HG02870 (cell line): ENCODE results near the gene WDR4.
"Not testable (repeated sequence)": the region's sequence is repeated elsewhere in the genome, so short reads cannot be mapped to it uniquely, and the experiment has no call there.

Experiments
- ATAC-seq: cut with Tn5 transposase; IDR thresholded peaks from one replicate; pipeline ENCODE4 v1.9.1; 2021; ENCODE audit warnings: mild to moderate bottlenecking, moderate library complexity; ENCODE audit not compliant: unreplicated experiment

WDR4 gene

DNA sequence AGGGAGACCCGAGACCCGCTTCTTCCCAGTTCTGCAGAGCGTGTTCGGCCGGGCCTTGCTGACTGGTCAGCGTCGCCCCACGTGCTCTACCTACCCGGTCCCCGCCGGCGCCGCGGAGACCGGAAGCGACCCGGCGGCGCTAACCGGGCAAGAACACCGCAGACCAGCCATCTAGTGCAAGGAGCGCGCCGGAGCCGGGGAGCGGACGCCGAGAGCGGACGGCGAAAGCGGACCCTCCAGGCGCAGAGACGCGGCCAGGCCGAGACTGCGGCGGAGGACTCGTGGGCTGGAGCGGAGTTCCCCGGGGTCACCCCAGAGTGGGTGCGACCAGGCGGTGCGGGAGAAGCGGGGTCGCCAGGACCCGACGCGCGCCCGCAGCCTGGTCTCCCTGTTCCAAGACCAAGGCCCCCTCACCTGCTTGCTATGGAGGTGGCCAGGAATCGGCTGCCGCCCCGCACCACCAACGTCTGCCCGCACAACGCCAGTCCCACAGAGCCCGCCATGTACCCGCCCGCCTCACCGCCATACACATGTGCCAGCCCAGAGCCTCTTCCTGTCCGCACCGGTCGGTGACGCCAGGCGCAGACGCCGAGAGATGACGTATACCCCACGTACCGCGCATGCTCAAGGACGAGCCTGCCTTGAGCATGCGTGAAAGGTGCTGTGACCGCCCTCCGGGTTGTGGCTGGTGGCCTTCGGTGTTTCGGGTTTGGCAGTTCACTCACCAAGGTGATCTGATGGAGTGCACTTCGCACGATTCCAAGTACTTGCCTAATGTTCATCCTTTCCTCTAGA lies at the start of gene WDR4:
TSS of gene WDR4 (minus strand) at position 547 of the 795 bp plus-strand sequence. CDS start at position 503, 44 bp downstream.
- ATAC-seq, result peak; percentile 83

- not testable (repeated sequence) for ATAC-seq
Measured at GRCh38 chr21:42927474-42928200, 48.3 kb upstream of the WDR4 start.

DNA sequence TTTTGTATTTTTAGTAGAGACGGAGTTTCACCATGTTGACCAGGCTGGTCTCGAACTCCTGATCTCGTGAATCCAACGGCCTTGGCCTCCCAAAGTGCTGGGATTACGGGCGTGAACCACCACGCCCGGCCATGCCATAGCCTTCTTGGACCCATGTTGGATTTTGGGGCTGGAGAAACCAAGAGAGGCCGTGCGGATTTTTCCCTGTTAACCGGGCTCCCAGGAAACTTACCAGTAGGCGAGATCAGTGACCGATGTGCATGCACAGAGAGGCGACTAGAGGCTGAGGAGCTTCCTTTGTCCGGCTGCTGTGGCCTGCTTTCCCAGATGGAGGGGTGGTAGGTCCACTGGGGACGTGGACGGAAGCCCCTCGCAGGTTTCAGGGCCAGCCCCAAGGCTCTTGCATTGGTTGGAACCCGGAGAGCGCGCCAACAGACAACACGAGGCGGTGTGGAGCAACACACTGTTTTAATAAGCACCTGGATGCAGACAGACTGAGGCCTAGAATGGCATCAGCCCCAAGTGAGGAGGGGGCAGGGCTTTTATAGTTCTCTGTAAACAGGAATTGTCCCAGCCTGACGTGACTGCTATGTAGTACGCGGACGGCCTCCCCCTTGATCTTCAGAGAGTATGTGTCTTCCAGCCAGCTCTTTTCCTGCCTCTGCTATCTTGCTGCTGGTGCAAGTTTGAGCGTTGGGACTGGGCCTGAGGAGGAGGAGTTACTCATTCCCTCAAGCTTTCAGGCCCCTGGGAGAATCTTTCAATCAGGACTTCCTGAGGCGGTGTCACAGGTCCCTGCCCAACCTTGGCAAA lies 46.0 kb upstream of the WDR4 start, which contains the start of gene ERVH48-1:
TSS of gene ERVH48-1 (minus strand) at position 517 of the 813 bp plus-strand sequence. CDS start 6,624 bp downstream, outside the sequence.
- no peak for ATAC-seq

GRCh38 chr21:42924433-42924751 lies 45.1 kb upstream of the WDR4 start:
- ATAC-seq, result no peak

DNA sequence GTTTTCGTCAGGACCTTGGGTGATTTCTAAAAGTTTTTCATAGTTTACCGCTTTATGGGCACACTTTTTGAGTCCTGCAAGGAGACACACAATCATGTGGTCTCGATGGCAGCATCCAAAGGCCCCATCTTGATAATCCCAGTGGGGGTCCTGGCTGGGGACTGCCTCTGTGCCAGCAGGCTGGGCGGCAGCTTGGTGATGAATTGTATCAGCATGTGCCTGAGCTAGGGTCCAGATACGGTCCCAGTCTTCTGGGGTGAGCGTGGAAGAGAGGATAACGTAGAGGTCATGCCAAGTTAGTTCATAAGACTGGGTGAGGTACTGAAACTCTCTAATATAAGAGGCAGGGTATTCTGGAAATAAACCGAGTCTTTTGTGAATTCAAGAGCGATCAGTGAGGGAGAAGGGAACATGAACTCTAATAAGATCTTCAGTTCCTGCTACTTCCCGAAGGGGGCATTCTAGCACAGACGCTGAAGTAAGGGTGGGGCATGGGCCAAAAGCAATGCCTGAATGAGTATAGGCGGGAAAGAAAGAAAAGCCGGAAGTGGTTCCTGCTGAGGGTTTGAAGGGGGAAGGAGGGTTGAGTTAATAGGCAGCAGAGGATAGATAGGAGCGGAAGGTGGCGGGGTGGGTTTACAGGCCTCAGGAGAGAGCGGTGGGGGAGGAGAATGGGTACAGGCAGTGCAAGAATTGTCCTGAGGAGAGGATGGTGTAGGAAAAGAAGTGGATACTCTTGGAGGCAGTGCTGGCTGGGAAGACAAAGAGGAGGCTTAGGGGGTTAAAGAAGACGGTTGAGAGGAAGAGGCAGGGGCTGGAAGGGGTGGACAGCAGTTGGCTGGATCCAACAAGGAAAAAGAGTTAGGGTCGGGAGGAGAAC lies 44.5 kb upstream of the WDR4 start:
- peak; percentile 68 for ATAC-seq

DNA sequence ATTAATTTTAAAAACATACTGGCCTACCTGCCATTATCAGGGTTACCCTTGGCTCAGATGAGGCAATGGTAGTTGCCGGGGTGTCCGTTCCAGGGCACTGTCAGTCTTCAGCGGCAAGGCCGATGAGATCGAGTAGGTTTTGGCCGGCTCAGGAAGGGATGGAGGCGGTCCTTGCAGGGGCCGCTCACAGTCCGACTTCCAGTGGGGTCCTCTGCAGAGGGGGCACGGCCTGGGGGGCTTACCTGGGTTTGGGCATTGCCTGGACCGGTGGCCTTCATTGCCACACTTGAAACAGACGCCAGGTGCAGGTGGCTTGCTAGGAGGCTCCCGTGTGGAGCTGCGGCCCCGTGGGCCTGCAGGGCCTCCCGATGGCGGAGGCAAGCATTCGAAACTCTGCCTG lies 43.6 kb upstream of the WDR4 start:
- ATAC-seq, result no peak

DNA sequence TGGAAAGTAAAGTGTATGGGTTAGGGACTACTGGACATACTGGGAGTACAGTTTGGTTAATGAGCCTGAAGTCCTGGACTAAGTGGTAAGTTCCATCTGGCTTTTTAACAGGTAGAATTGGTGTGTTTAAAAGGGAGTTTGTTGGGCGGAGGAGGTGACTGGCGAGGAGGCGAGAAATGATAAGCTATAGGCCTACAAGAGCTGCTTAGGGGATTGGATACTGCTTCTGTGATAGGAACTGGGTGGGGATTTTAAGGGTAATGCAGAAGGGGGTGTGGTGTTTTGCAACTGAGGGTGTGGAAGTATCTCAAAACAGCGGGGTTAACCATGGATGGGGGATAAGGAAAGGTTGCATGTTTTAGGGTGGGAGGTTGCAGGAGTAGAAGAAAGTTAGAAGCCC lies 42.6 kb upstream of the WDR4 start:
- no peak for ATAC-seq

GRCh38 chr21:42918291-42918690 lies 39.0 kb upstream of the WDR4 start:
- ATAC-seq, result no peak

GRCh38 chr21:42913476-42913875 lies 34.1 kb upstream of the WDR4 start:
- ATAC-seq, result no peak

- ATAC-seq, result not testable (repeated sequence)
Measured at GRCh38 chr21:42911920-42912319, 32.6 kb upstream of the WDR4 start.

DNA sequence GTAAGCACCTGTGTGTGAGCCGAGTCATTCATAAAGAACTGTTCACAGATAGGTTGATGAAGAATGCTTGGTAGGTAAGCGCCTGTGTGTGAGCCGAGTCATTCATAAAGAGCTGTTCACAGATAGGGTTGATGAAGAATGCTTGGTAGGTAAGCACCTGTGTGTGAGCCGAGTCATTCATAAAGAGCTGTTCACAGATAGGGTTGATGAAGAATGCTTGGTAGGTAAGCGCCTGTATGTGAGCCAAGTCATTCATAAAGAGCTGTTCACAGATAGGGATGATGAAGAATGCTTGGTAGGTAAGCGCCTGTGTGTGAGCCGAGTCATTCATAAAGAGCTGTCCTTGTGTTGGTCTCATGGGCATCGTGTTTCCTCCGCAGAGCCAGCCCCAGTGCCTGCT lies 29.1 kb upstream of the WDR4 start:
- ATAC-seq, result not testable (repeated sequence)

DNA sequence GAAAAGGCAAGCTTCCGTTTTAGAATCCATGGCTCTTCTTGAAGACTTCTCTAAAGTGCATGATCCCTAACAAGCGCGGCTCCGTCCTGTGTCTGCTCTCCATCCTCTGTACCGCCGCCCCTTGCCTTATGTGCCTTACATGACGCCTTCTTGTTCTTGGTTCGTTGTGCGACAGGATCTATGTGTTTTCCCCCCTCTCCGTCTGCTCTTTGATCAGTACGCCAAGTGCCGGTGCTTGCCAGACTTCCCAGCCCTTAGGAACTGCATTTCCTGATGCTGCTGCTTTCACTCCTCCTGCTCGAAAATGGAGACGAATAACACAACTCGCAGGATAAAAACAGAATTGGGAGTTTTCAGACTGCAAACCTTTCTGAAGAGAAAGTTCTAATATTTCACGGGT lies 26.9 kb upstream of the WDR4 start:
- ATAC-seq, result no peak

- ATAC-seq, result no peak
Measured at GRCh38 chr21:42905195-42905594, 25.9 kb upstream of the WDR4 start.

DNA sequence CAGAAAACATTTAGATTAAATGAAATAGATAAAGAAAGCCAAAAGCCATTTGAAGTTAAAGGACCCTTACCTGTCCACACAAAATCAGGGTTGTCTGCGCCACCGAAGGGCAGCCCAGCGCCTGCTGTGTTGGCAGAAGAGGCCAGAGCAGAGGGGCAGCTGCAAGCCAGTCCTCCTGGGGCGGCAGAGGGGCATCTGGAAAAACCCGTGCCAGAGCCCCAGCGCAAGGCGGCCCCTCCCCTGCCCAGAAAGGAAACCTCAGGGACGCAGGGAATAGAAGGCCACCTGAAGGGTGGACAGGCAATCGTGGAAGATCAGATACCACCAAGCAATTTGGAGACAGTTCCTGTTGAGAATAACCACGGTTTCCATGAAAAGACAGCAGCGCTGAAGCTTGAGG lies 24.5 kb upstream of the WDR4 start:
- ATAC-seq, result no peak

- no peak for ATAC-seq
Measured at GRCh38 chr21:42900446-42900845, 21.1 kb upstream of the WDR4 start.

- ATAC-seq, result peak; percentile 88
Measured at GRCh38 chr21:42892931-42893755, 13.8 kb upstream of the WDR4 start, which contains the start of gene NDUFV3. TSS of gene NDUFV3 (plus strand) at chr21:42893309. CDS start at chr21:42893334, 25 bp downstream.

DNA sequence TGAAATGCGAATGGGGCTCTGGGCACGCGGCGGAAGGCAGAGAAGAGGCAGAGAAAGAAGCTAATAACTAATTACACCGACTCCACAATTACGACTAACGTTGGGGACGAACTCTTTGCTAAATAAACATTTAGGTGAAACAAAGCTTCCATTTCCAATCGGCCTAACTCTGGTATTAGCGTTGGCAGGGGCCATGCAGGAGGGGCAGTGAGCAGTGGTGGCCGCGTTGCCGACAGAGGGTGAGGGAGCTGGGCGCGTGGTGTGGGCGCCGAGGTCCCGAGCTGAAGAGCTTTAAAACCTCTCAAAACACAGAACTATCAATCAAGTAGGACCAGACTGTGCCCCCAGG lies 13.2 kb upstream of the WDR4 start:
- ATAC-seq, result peak; percentile 15

DNA sequence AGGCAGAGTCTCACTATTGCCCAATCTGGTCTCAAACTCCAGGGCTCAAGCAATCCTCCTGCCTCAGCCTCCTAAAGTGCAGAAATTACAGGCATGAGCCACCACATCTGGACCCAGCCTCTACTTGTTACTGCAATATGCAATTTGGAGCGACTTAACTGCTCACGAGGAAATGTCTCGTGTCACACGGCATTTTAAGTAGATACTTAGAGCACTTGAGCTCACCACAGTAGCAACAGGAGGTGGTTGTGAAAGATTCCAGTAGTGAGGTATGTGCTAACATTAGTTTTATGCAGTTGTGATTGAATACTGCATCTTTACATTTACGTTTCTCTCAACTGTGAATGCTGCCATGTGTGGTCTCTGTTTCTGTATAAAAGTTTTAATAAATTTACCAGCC lies 8.0 kb upstream of the WDR4 start:
- no peak for ATAC-seq

GRCh38 chr21:42883921-42884320 lies 4.6 kb upstream of the WDR4 start:
- ATAC-seq, result no peak

DNA sequence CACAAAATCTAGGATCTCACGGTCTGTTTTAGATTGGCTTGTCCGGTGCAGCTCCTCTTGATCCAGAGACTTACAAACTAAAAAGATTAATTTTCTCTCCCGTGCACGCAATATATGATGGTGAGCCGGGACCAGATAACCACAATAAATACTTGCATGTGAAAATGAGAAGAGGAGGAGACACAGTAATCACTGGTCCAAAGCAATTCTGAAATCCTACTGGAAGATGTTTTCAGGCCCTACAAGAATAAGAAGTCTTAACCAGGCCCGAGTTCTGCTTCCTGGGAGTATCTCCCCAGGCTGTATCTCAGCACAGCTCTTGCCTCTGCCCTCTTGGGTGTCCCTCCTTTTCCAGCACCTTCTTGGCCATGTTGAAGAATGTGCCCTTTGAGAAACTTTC lies 1.0 kb upstream of the WDR4 start:
- no peak for ATAC-seq
